ENCODE measurements around the gene MTUS2.

- TF ChIP-seq CTCF (IDR thresholded peaks at IDR 0.05; ENCODE audit: insufficient read depth, low read length) = no peak
- no peak for TF ChIP-seq REST (IDR thresholded peaks at IDR 0.05; ENCODE audit: insufficient replicate concordance, low read depth)
- no peak for TF ChIP-seq POLR2AphosphoS5 (IDR thresholded peaks at IDR 0.05; ENCODE audit: low read depth)
- TF ChIP-seq GABPA (IDR thresholded peaks at IDR 0.05; ENCODE audit: low read depth) = no peak
These were observed 253.6 kb downstream of the MTUS2 start for GRCh38 chr13:29073755-29074154.

Measured in HL-60 (cell line).